Measurements from ENCODE around the gene WASF3.
A peak's percentile ranks its signal among the peaks of the same experiment; 100 is the strongest.

WASF3 gene

DNA sequence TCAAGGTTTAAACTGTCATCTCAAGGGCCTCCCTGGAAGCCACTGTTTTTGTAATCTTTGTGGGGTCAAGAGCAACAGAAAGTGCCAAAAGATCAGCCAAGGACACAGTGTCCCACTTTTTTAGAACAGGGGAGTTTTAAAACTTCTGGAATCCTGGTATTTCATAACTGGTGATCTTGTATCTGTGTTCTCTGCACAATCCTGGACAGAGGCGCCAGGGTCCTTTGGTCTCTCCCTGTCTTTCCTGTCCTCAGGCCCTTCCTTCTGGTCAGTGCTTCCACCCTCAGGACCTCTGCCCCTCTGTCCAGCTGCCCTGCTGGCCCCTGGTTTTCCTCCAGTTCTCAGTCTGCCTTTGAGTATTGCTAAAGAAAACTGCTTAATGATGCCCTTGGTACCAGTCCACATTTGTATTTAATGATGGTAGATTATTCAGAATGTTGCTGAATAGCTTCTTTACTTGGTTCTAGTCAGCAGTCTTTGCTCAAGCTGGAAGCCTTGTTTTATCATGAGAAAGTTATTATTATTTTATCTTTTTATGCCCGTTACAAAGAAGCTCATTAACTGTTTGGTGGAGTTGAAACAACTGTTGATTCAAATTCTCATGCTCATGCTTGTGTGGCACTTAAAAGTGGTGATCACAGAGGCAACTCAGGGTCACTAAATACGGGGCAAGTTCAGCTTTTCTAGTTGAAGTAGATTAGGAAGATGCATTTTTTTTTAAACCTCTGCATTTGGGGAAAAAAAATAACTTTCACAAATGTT, 47.5 kb downstream of the WASF3 start:
- Histone ChIP-seq H3K4me2 (ENCODE audit: low read length) (no peak overlapping the region), H4K20me1 (ENCODE audit: insufficient read depth, low read length) (no peaks in the 10 kb centered on the region), H2AFZ (ENCODE audit: low read length) (no peak overlapping the region), H3K79me2 (ENCODE audit: insufficient read depth, low read length) (no peaks in the 10 kb centered on the region), H3K27ac (ENCODE audit: low read depth, low read length, poor library complexity, severe bottlenecking) (no peak overlapping the region), H3K9me2 (ENCODE audit: low read depth, low read length) (no peaks in the 10 kb centered on the region), H3K4me3 (ENCODE audit: low read depth, low read length, poor library complexity, severe bottlenecking) (no peak overlapping the region), H3K4me1 (ENCODE audit: insufficient read depth, low read length, severe bottlenecking) (no peaks in the 10 kb centered on the region), H3K9ac (ENCODE audit: low read length) (no peak overlapping the region), H3K36me3 (ENCODE audit: insufficient read depth, low read length) (no peaks in the 10 kb centered on the region), H3K27me3 (ENCODE audit: insufficient read depth, low read length) (no peaks in the 10 kb centered on the region), H3K9me3 (ENCODE audit: low read length) (no peaks in the 10 kb centered on the region), H3F3A (ENCODE audit: insufficient read depth, low read length) (no peaks in the 10 kb centered on the region)
- TF ChIP-seq, protein P1, sequence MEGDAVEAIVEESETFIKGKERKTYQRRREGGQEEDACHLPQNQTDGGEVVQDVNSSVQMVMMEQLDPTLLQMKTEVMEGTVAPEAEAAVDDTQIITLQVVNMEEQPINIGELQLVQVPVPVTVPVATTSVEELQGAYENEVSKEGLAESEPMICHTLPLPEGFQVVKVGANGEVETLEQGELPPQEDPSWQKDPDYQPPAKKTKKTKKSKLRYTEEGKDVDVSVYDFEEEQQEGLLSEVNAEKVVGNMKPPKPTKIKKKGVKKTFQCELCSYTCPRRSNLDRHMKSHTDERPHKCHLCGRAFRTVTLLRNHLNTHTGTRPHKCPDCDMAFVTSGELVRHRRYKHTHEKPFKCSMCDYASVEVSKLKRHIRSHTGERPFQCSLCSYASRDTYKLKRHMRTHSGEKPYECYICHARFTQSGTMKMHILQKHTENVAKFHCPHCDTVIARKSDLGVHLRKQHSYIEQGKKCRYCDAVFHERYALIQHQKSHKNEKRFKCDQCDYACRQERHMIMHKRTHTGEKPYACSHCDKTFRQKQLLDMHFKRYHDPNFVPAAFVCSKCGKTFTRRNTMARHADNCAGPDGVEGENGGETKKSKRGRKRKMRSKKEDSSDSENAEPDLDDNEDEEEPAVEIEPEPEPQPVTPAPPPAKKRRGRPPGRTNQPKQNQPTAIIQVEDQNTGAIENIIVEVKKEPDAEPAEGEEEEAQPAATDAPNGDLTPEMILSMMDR (IDR thresholded peaks at IDR 0.05; ENCODE audit: low read length) = no peak
- TF ChIP-seq EZH2 (IDR thresholded peaks at IDR 0.05; ENCODE audit: borderline replicate concordance, low read length) = no peak

DNA sequence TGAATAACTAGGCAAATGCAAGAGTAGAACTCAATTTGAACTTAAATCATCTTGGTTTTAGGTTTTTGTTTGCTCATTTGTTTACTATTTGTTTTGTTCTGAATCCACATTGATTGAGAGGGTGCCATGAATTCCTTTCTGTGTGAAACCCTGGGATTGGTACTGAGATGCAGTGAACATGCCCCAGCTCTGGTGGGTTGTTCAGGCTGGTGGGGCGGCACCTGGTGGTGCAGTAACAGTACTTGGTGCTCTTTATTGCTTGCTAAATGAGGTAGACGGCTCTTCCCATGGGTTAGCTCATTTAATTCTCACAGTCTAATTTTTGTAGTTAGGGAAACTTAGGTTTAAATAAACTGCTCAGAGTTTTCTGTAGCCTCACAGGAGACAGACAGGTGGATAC, 48.4 kb downstream of the WASF3 start:
- Histone ChIP-seq H3K27me3 (ENCODE audit: insufficient read depth, low read length) (no peaks in the 10 kb centered on the region), H3K36me3 (ENCODE audit: insufficient read depth, low read length) (no peaks in the 10 kb centered on the region), H2AFZ (ENCODE audit: low read length) (no peak overlapping the region), H3K27ac (ENCODE audit: low read depth, low read length, poor library complexity, severe bottlenecking) (no peak overlapping the region), H3F3A (ENCODE audit: insufficient read depth, low read length) (no peaks in the 10 kb centered on the region), H3K79me2 (ENCODE audit: insufficient read depth, low read length) (no peaks in the 10 kb centered on the region), H3K9me3 (ENCODE audit: low read length) (no peaks in the 10 kb centered on the region), H3K9me2 (ENCODE audit: low read depth, low read length) (no peaks in the 10 kb centered on the region), H4K20me1 (ENCODE audit: insufficient read depth, low read length) (no peaks in the 10 kb centered on the region), H3K4me1 (ENCODE audit: insufficient read depth, low read length, severe bottlenecking) (no peaks in the 10 kb centered on the region), H3K4me2 (ENCODE audit: low read length) (no peak overlapping the region), H3K4me3 (ENCODE audit: low read depth, low read length, poor library complexity, severe bottlenecking) (no peak overlapping the region), H3K9ac (ENCODE audit: low read length) (no peak overlapping the region)
- TF ChIP-seq, protein P1 (IDR thresholded peaks at IDR 0.05; ENCODE audit: low read length) = peak; percentile 34; the same call in 1 of the 2 replicates
- no peak for TF ChIP-seq EZH2 (IDR thresholded peaks at IDR 0.05; ENCODE audit: borderline replicate concordance, low read length)

DNA sequence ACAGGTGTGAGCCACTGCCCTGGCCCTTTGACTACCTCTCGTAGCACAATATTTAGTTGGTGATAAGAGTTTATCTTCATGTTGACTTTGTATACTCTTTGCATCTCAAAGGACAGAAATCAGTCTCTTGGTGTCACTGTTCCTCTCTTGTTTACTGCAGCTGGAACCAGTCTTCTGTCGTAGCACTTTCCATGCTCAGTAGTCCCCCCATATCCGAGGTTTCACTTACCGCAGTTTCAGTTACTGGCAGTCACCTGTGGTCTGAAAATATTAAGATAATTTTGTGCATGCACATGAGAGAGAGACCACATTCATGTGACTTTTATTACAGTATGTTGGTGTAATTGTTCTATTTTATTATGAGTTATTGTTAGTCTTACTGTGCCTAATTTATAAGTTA, 49.1 kb downstream of the WASF3 start:
- H3K4me2 ChIP-seq (ENCODE audit: low read length) = no peak overlapping the region
- H2AFZ ChIP-seq (ENCODE audit: low read length) = no peak overlapping the region
- no peak overlapping the region for H3K4me3 ChIP-seq (ENCODE audit: low read depth, low read length, poor library complexity, severe bottlenecking)
- H3K9ac ChIP-seq (ENCODE audit: low read length) = no peak overlapping the region
- no peaks in the 10 kb centered on the region for H3K4me1 ChIP-seq (ENCODE audit: insufficient read depth, low read length, severe bottlenecking)
- no peak overlapping the region for H3K27ac ChIP-seq (ENCODE audit: low read depth, low read length, poor library complexity, severe bottlenecking)
- no peaks in the 10 kb centered on the region for H4K20me1 ChIP-seq (ENCODE audit: insufficient read depth, low read length)
- H3K36me3 ChIP-seq (ENCODE audit: insufficient read depth, low read length) = no peaks in the 10 kb centered on the region
- no peak for TF ChIP-seq EZH2 (IDR thresholded peaks at IDR 0.05; ENCODE audit: borderline replicate concordance, low read length)
- H3F3A ChIP-seq (ENCODE audit: insufficient read depth, low read length) = no peaks in the 10 kb centered on the region
- no peaks in the 10 kb centered on the region for H3K9me2 ChIP-seq (ENCODE audit: low read depth, low read length)
- H3K79me2 ChIP-seq (ENCODE audit: insufficient read depth, low read length) = no peaks in the 10 kb centered on the region
- no peaks in the 10 kb centered on the region for H3K27me3 ChIP-seq (ENCODE audit: insufficient read depth, low read length)
- no peaks in the 10 kb centered on the region for H3K9me3 ChIP-seq (ENCODE audit: low read length)

DNA sequence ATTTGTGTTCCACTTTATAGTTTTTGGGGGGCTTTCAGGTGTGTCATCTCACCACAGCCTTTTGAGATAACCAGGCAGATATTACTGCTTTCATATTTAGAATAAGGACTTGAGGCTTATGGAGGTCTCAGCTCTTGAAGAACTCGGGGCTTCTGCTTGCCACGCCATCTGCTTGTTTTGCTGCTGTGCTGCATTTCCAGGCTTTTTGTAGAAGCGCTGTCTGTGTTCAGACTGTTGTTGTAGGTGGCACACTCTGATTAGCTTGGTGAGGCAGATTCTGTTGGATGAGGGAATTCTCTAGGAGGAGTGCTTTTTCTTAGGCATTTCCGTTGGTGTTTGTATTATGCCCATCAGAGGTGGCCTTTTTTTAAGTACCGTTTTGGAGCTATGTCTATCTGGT, 57.2 kb downstream of the WASF3 start:
- Histone ChIP-seq H3K9me2 (ENCODE audit: low read depth, low read length) (no peaks in the 10 kb centered on the region), H3K27me3 (ENCODE audit: insufficient read depth, low read length) (no peaks in the 10 kb centered on the region), H3K79me2 (ENCODE audit: insufficient read depth, low read length) (no peaks in the 10 kb centered on the region), H4K20me1 (ENCODE audit: insufficient read depth, low read length) (no peaks in the 10 kb centered on the region), H3K9me3 (ENCODE audit: low read length) (no peaks in the 10 kb centered on the region), H3K4me3 (ENCODE audit: low read depth, low read length, poor library complexity, severe bottlenecking) (no peak overlapping the region), H3F3A (ENCODE audit: insufficient read depth, low read length) (no peaks in the 10 kb centered on the region), H3K4me1 (ENCODE audit: insufficient read depth, low read length, severe bottlenecking) (no peaks in the 10 kb centered on the region), H3K36me3 (ENCODE audit: insufficient read depth, low read length) (no peaks in the 10 kb centered on the region), H3K9ac (ENCODE audit: low read length) (no peak overlapping the region), H2AFZ (ENCODE audit: low read length) (no peak overlapping the region), H3K4me2 (ENCODE audit: low read length) (no peak overlapping the region), H3K27ac (ENCODE audit: low read depth, low read length, poor library complexity, severe bottlenecking) (no peak overlapping the region)
- TF ChIP-seq, protein P1 (IDR thresholded peaks at IDR 0.05; ENCODE audit: low read length) = no peak
- no peak for TF ChIP-seq EZH2 (IDR thresholded peaks at IDR 0.05; ENCODE audit: borderline replicate concordance, low read length)
